Activated T-helper 9 cell treated with anti-CD3 and anti-CD28 coated beads, Interleukin-2, amount 50 U/mL, for 16 hours (primary cell): ENCODE data around the gene CAP2.
A peak's percentile ranks its signal among the peaks of the same experiment; 100 is the strongest.
"Not testable (repeated sequence)": the region's sequence is repeated elsewhere in the genome, so short reads cannot be mapped to it uniquely, and the experiment has no call there.

Experiments
- DNase-seq: peaks from one replicate; pipeline ENCODE4 v3.0.0-alpha.2; 2020; ENCODE audit warnings: low read depth

CAP2 gene

DNA sequence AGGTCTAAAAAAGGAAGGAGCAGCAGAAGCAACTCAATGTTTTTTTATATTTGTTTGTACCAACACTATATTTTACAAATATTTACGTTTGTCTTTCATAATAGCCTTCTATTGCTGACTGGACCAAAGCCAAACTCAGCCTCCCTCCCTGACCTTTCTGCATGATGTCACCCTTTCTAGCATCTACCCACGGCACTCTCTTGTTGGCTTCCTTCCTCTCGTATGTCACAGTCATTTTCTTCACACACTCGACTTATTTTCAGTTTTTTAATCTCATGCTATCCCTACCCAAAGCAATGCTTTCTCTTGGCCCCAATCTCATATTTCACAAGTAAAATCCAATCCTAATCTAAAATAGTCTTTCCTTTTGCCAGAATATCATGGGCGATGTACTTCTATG, 190.4 kb downstream of the CAP2 start:
- DNase-seq, result no peak

DNA sequence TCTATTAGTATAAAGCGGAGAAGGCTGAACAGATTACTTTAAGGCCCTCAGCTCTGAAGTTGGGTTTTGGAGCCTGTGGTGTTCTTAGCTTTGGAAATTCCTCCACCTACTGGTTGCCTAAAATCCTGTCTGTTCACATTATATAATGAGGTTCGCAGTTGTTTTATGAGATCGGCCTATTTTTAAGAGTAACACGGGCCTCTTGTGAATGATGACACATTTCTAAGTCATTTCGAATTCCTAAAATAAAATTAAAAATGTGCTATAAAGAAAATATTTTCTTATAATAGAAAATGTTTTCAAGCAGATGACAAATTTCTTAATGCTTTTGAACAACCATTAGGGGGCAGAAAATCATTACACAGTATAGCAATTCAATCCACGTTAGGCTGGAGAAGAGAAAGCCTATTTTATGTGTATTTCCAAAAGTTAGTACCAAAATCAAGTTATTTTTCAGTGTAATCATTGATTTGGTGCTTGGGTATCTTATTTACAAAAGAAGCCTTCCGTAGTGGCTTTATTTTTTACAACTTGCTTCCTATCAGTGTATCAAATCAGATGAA, 190.9 kb downstream of the CAP2 start:
- no peak for DNase-seq

DNA sequence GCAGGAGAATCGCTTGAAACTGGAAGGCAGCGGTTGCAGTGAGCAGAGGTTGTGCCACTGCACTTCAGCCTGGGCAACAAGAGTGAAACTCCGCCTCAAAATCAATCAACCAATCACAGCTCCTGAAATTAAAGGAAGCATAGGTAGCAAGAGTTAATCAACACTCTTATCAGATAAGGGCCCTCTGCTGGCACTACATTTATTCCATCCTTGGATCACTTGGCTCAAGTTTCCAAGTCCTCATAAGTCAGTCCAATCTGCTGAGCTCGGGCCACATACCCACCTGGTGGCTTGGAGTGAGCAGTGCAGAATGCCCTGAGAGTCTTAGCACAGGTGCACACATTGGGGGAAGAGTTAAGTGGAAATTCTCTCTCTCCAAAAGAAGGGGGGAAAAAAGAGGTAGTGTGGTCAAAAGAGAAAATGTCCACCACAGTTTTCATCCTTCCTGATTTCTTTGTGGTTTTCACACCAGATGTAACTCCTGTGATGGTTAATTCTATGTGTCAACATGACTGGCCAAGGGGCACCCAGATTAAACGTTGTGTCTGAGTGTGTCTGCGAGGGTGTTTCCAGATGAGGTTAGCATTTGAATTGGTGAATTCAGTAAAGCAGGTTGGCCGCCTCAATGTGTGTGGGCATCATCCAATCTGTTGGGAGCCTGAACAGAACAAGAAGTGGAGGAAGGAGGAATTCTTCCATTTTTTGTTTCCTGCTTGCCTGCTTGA, 192.5 kb downstream of the CAP2 start:
- DNase-seq, result no peak

DNA sequence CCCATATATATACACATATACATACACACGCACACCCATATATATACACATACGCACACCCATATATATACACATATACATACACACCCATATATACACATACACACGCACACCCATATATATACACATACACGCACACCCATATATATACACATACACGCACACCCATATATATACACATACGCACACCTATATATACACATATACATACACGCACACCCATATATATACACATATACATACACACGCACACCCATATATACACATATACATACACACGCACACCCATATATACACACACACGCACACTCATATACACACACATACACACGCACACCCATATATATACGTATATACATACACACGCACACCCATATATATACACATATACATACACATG, 193.2 kb downstream of the CAP2 start:
- DNase-seq, result not testable (repeated sequence)

DNA sequence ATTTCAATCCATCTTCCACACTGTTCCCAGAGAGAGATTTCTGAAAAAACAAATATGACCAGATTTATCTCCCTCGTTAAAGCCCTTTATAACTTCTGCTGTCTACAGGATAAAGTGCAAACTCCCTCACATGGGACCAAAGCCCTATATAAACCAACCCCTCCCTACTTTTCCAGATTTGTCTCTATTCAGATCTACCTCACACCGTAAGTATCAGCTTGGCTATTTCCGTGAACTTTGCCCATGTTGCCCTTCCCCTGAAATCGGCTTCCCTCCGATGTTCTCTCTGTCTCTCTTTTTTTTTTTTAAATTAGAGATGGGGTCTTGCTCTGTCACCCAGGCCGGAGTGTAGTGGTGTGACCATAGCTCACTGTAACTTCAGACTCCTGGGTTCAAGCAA, 194.6 kb downstream of the CAP2 start:
- DNase-seq, result no peak

DNA sequence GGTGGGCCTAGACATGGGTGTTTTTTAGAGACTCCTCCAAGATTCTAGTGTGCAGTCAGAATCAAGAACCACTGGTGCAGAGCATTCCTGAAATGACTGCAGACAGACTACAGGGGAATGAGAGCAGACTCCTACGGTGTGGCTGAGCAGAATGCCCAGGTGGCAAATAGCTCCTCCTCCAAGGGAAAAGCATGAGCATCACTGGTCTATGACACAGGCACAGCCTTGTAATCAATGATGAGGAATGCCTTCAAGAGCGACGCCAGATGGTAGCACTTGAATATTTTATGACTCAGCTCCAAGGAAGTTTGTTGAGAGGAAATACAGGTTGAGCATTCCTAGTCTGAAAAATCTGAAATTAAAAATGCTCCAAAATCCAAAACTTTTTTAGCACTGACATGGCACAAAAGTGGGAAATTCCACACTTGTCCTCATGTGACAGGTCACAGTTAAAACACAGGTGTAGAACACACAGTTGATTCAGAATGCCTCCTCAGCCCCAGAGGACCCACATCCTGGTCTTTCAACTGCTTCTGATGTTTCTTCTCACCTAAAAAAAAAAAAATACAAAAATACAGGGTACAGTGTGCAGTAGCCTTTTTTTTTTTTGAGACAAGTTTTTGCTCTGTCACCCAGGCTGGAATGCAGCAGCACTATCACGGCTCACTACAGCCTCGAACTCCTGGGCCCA, 196.2 kb downstream of the CAP2 start:
- DNase-seq, result no peak

DNA sequence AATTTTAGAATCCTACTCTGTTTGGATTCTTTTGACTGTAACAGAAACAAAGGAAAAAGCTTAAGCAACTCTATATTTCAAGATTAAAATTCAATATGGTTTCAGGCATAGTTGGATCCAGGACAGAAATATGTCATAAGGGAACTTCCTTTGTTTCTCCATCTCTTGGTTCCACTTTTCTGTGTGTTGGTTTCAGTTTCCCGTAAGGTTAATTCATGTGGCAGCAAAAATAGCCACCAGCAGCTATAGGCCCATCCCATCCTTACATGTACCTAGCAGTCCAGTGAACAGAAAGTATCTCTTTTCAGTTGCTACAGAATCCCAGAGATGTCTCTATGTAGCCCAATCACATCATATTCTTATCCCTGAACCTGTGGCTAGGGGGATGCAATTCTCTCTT, 197.9 kb downstream of the CAP2 start:
- DNase-seq, result no peak

DNA sequence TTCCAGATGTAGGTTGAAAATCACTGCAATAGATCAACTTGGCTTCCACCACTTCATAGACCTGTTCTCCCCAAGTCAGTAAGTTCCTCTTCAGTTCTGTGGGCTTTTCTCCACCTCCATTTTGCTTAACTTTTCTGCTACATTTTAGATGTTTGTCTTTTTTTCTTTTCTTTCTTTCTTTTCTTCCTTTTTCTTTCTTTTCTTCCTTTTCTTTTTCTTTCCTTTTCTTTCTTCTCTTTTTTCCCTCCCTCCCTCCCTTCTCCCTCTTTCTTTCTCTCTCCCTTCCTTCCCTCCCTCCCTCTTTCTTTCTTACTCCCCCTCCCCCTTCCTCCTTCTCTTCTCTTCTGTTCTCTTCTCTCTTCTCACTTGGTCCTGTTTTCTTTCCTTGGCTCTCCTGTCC, 199.9 kb downstream of the CAP2 start:
- DNase-seq, result no peak

DNA sequence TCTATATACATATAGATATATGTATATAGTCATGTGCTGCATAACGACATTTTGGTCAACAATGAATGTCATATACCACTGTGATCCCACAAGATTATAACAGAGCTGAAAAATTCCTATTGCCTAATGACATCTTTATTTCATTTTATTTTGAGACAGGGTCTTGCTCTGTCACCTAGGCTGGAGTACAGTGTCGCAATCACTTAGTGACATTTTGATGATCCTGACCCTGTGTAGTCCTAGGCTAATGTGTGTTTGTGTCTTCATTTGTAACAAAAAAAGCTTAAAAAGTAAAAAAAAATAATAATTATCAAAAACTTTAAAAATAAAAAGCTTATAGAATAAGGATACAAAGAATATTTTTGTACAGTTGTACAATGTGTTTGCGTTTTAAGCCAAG, 202.7 kb downstream of the CAP2 start:
- DNase-seq, result no peak

DNA sequence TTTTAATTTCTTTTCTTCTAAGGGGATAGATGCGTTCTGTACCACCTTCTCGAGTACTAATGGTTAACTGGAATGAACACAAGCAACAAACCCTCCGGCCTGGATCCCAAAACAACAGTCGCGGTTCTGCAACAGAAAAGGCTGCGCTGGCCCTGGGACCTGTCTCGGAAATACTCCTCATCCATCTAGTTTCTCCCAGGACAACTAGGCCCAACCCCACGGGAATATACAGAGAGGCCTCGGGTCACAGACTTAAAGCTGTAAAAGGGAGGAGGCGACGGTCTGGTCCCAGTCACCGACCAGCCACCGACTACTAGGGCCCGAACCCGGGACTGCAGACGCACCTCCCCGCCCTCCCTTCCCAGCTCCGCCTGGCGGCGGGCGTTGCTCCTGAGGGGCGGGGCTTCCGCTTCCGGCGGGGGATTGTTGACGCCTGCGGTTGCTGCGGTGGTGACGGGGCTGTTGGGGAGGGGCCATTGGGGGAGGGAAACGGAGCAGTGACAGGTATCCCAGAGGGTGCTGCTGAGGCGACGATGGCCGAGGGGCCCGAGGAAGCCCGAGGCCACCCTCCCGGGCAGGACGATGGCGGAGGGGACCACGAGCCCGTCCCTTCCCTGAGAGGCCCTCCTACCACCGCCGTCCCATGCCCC, 206.6 kb downstream of the CAP2 start, which contains the start of gene FAM8A1:
FAM8A1 (plus strand) TSS at position 426 of the 650 bp plus-strand sequence; CDS start at position 534, 108 bp downstream.
- DNase-seq, result peak; percentile 91

DNA sequence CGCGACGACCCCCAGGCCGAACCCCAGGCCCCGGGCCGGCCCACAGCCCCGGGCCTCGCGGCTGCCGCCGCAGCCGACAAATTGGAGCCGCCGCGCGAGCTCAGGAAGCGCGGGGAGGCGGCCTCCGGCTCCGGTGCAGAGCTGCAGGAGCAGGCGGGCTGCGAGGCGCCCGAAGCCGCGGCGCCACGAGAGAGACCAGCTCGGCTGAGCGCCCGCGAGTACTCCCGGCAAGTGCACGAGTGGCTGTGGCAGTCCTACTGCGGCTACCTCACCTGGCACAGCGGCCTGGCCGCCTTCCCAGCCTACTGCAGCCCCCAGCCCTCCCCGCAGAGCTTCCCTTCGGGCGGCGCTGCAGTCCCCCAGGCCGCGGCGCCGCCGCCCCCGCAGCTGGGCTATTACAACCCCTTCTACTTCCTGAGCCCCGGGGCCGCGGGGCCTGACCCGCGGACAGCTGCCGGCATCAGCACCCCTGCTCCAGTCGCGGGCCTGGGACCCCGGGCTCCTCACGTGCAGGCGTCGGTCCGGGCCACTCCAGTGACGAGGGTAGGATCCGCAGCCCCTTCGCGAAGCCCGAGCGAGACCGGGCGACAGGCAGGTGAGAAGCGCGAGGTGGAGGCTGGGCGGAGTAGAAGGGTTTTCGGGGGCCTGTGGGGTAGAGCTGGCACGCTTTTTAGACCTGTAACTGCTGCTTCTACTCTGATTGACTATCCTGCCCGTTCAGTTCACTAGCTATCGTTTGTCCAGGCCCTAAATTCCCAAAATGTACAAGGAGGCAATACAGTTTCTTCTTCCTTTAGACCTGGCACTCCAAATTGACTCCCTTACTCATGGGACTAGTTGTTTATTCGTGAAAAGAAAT, 207.4 kb downstream of the CAP2 start:
- DNase-seq, result peak; percentile 27

DNA sequence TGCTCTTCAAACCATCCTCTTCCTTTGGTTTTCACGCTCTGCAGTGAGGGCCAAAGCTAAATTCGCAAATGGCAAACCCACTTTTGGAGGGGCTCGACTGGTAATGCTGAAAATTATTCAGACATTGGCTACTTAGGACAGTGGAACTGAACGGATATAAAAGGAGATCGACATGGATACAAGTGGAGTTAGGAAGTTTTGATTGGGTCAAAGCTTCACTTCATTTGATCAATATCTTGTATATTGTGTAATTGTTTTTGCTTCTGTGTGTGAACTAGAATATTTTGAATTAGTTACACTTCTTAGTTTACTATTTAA, 207.9 kb downstream of the CAP2 start:
- no peak for DNase-seq

DNA sequence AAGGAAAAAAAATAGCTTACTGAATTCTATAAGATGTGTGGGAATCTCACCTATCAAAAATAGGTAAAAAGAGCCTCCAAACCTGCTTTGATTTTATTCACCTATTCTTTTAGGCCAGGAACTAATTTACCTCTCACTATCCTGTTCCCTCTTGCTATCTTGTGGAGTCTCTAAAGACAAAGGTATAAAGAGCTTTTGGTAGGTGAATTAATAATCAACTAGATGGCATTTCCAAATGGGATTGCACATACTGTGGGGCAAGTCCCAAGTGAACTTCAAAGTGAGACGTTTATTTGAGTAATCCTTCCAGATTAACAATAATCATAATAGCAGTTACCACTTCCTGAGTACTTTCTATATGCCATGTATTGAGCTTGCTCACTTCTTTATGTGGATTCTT, 209.5 kb downstream of the CAP2 start:
- no peak for DNase-seq

DNA sequence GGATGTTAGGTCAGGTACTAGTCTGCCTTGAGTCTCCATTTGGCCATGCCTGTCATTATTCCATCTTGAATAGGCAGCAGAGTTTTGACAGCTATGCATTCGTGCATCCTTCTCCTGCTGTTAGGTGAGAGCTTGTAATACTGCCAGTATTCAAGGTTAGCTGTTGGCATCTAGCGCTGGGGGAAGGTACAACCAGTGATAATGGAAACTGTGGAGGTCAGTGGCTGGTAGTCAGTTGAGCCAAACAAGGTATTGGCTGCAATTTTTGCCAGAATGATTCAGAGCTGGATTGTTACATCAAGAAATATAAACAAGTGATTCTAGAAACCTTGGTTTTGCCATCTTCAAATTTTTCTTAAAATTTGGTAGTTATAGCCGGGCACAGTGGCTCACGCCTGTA, 213.2 kb downstream of the CAP2 start:
- DNase-seq, result no peak
